ENCODE measurements around the gene SGSM2. TPM values are rescaled to one million over a fixed set of nuclear protein-coding genes. Genes with fewer than 3 reads are reported as not detected.
A peak's percentile ranks its signal among the peaks of the same experiment; 100 is the strongest.

Gene SGSM2
- total RNA-seq, 1 experiment from 2014 or later = 18.6 TPM

- Histone ChIP-seq H3K4me1 (replicated peaks) (peaks cover 17% of the 10 kb centered on the region), H3K27ac (no peak overlapping the region), H3K36me3 (no peaks in the 10 kb centered on the region), H3K4me3 (no peak overlapping the region), H3K9me3 (replicated peaks) (no peaks in the 10 kb centered on the region), H3K27me3 (replicated peaks) (no peaks in the 10 kb centered on the region)
- no peak for DNase-seq (ENCODE audit: low read depth in 1 of 2, low spot score in 2 of 2)
Observed at GRCh38 chr17:2410951-2411350, 73.7 kb downstream of the SGSM2 start.

- Histone ChIP-seq H3K4me3 (no peak overlapping the region), H3K9me3 (replicated peaks) (no peaks in the 10 kb centered on the region), H3K36me3 (no peaks in the 10 kb centered on the region; the same call in 1 of the 2 replicates), H3K4me1 (replicated peaks) (peaks cover under 1% of the 10 kb centered on the region), H3K27me3 (replicated peaks) (no peaks in the 10 kb centered on the region), H3K27ac (no peak overlapping the region)
- DNase-seq (ENCODE audit: low read depth in 1 of 2, low spot score in 2 of 2) = no peak
Observed at GRCh38 chr17:2412561-2413021, 75.3 kb downstream of the SGSM2 start.

GRCh38 chr17:2414446-2415064, 77.3 kb downstream of the SGSM2 start:
- no peaks in the 10 kb centered on the region for H3K9me3 ChIP-seq (replicated peaks)
- H3K27ac ChIP-seq = no peak overlapping the region
- peaks cover 7% of the 10 kb centered on the region; the same call in 1 of the 2 replicates for H3K36me3 ChIP-seq
- H3K4me1 ChIP-seq (replicated peaks) = no peaks in the 10 kb centered on the region
- no peak for DNase-seq (ENCODE audit: low read depth in 1 of 2, low spot score in 2 of 2)
- no peaks in the 10 kb centered on the region for H3K27me3 ChIP-seq (replicated peaks)
- no peak overlapping the region for H3K4me3 ChIP-seq

GRCh38 chr17:2415081-2415480, 77.8 kb downstream of the SGSM2 start:
- Histone ChIP-seq H3K36me3 (peaks cover 12% of the 10 kb centered on the region; the same call in 1 of the 2 replicates), H3K4me1 (replicated peaks) (no peaks in the 10 kb centered on the region), H3K4me3 (no peak overlapping the region), H3K27ac (no peak overlapping the region), H3K9me3 (replicated peaks) (no peaks in the 10 kb centered on the region), H3K27me3 (replicated peaks) (no peaks in the 10 kb centered on the region)
- DNase-seq (ENCODE audit: low read depth in 1 of 2, low spot score in 2 of 2) = no peak

- H3K27me3 ChIP-seq (replicated peaks) = no peaks in the 10 kb centered on the region
- peak; percentile 84 to 88 for DNase-seq (ENCODE audit: low read depth in 1 of 2, low spot score in 2 of 2)
- H3K4me1 ChIP-seq (replicated peaks) = no peaks in the 10 kb centered on the region
- peaks cover 16% of the 10 kb centered on the region; the same call in 1 of the 2 replicates for H3K36me3 ChIP-seq
- no peaks in the 10 kb centered on the region for H3K9me3 ChIP-seq (replicated peaks)
- no peak overlapping the region for H3K27ac ChIP-seq
- no peak overlapping the region for H3K4me3 ChIP-seq
Observed at GRCh38 chr17:2416010-2416734, 78.9 kb downstream of the SGSM2 start.

GRCh38 chr17:2418572-2418971, 81.3 kb downstream of the SGSM2 start:
- Histone ChIP-seq H3K27me3 (replicated peaks) (no peaks in the 10 kb centered on the region), H3K36me3 (peaks cover 16% of the 10 kb centered on the region; the same call in 1 of the 2 replicates), H3K4me3 (no peak overlapping the region), H3K9me3 (replicated peaks) (no peaks in the 10 kb centered on the region), H3K4me1 (replicated peaks) (no peaks in the 10 kb centered on the region), H3K27ac (no peak overlapping the region)
- DNase-seq (ENCODE audit: low read depth in 1 of 2, low spot score in 2 of 2) = no peak

- H3K27me3 ChIP-seq (replicated peaks) = no peaks in the 10 kb centered on the region
- DNase-seq (ENCODE audit: low read depth in 1 of 2, low spot score in 2 of 2) = no peak
- no peaks in the 10 kb centered on the region for H3K4me1 ChIP-seq (replicated peaks)
- no peak overlapping the region for H3K4me3 ChIP-seq
- H3K27ac ChIP-seq = no peak overlapping the region
- peaks cover 16% of the 10 kb centered on the region; the same call in 1 of the 2 replicates for H3K36me3 ChIP-seq
- H3K9me3 ChIP-seq (replicated peaks) = no peaks in the 10 kb centered on the region
Observed at GRCh38 chr17:2419486-2419885, 82.2 kb downstream of the SGSM2 start.

GRCh38 chr17:2420176-2420575, 82.9 kb downstream of the SGSM2 start:
- H3K4me3 ChIP-seq = no peak overlapping the region
- DNase-seq (ENCODE audit: low read depth in 1 of 2, low spot score in 2 of 2) = no peak
- no peak overlapping the region for H3K27ac ChIP-seq

GRCh38 chr17:2421315-2422147, 84.2 kb downstream of the SGSM2 start:
- no peak overlapping the region for H3K4me3 ChIP-seq
- no peak for DNase-seq (ENCODE audit: low read depth in 1 of 2, low spot score in 2 of 2)
- H3K27me3 ChIP-seq (replicated peaks) = no peaks in the 10 kb centered on the region
- no peak overlapping the region for H3K27ac ChIP-seq
- peaks cover 19% of the 10 kb centered on the region for H3K36me3 ChIP-seq
- H3K9me3 ChIP-seq (replicated peaks) = no peaks in the 10 kb centered on the region
- H3K4me1 ChIP-seq (replicated peaks) = no peaks in the 10 kb centered on the region

More at GRCh38 chr17:2420176-2420575, 82.9 kb downstream of the SGSM2 start:
- H3K27me3 ChIP-seq (replicated peaks) = no peaks in the 10 kb centered on the region
- H3K9me3 ChIP-seq (replicated peaks) = no peaks in the 10 kb centered on the region
- peaks cover 18% of the 10 kb centered on the region for H3K36me3 ChIP-seq
- no peaks in the 10 kb centered on the region for H3K4me1 ChIP-seq (replicated peaks)

GRCh38 chr17:2423271-2423670, 86.0 kb downstream of the SGSM2 start:
- DNase-seq (ENCODE audit: low read depth in 1 of 2, low spot score in 2 of 2) = no peak
- H3K27me3 ChIP-seq (replicated peaks) = no peaks in the 10 kb centered on the region
- H3K36me3 ChIP-seq = peaks cover 19% of the 10 kb centered on the region
- H3K27ac ChIP-seq = no peak overlapping the region
- no peaks in the 10 kb centered on the region for H3K4me1 ChIP-seq (replicated peaks)
- no peak overlapping the region for H3K4me3 ChIP-seq
- no peaks in the 10 kb centered on the region for H3K9me3 ChIP-seq (replicated peaks)

GRCh38 chr17:2427215-2427614, 89.9 kb downstream of the SGSM2 start:
- no peaks in the 10 kb centered on the region for H3K27me3 ChIP-seq (replicated peaks)
- peaks cover 6% of the 10 kb centered on the region for H3K36me3 ChIP-seq
- H3K4me3 ChIP-seq = no peak overlapping the region
- H3K9me3 ChIP-seq (replicated peaks) = no peaks in the 10 kb centered on the region
- H3K4me1 ChIP-seq (replicated peaks) = no peaks in the 10 kb centered on the region
- no peak for DNase-seq (ENCODE audit: low read depth in 1 of 2, low spot score in 2 of 2)
- no peak overlapping the region for H3K27ac ChIP-seq

- Histone ChIP-seq H3K4me3 (no peak overlapping the region), H3K27ac (no peak overlapping the region), H3K4me1 (replicated peaks) (no peaks in the 10 kb centered on the region), H3K9me3 (replicated peaks) (no peaks in the 10 kb centered on the region), H3K27me3 (replicated peaks) (no peaks in the 10 kb centered on the region), H3K36me3 (peaks cover 9% of the 10 kb centered on the region)
- DNase-seq (ENCODE audit: low read depth in 1 of 2, low spot score in 2 of 2) = no peak
Observed at GRCh38 chr17:2427910-2428309, 90.6 kb downstream of the SGSM2 start.

Measured in SJSA1 (cell line).